Measurements from ENCODE around the gene OR13J1. TPM values are rescaled to one million over a fixed set of nuclear protein-coding genes. Genes with fewer than 3 reads are reported as not detected.
A peak's percentile ranks its signal among the peaks of the same experiment; 100 is the strongest.

OR13J1 gene
- total RNA-seq, 1 experiment from 2014 or later: not detected

GRCh38 chr9:35861161-35861897, 8.9 kb downstream of the OR13J1 start:
- Histone ChIP-seq H3K9me3 (ENCODE audit: low read depth, low read length, poor library complexity, severe bottlenecking) (no peaks in the 10 kb centered on the region), H3K36me3 (ENCODE audit: insufficient read depth, low read length, poor library complexity, severe bottlenecking) (no peaks in the 10 kb centered on the region), H3K4me1 (ENCODE audit: insufficient read depth, low read length, poor library complexity, severe bottlenecking) (no peaks in the 10 kb centered on the region), H3K27ac (ENCODE audit: low read depth, low read length, poor library complexity, severe bottlenecking) (no peak overlapping the region), H3K4me3 (ENCODE audit: low read depth, low read length, poor library complexity, severe bottlenecking) (no peak overlapping the region), H3K27me3 (replicated peaks; ENCODE audit: insufficient read depth, low read depth, low read length, poor library complexity) (no peaks in the 10 kb centered on the region)
- intact Hi-C loops (cut with micrococcal nuclease; ENCODE audit: unreplicated experiment): no loop called here
- ChIA-PET POLR2A (ENCODE audit: low non-redundant PET) (interaction anchor here (0.5 kb wide), 1 partner anchor 11 kb away, joined by 6 read pairs; no protein-coding TSS in a partner anchor), CTCF (no interaction called here)
- no peak for DNase-seq (ENCODE audit: low spot score)
- TF ChIP-seq, protein P1, sequence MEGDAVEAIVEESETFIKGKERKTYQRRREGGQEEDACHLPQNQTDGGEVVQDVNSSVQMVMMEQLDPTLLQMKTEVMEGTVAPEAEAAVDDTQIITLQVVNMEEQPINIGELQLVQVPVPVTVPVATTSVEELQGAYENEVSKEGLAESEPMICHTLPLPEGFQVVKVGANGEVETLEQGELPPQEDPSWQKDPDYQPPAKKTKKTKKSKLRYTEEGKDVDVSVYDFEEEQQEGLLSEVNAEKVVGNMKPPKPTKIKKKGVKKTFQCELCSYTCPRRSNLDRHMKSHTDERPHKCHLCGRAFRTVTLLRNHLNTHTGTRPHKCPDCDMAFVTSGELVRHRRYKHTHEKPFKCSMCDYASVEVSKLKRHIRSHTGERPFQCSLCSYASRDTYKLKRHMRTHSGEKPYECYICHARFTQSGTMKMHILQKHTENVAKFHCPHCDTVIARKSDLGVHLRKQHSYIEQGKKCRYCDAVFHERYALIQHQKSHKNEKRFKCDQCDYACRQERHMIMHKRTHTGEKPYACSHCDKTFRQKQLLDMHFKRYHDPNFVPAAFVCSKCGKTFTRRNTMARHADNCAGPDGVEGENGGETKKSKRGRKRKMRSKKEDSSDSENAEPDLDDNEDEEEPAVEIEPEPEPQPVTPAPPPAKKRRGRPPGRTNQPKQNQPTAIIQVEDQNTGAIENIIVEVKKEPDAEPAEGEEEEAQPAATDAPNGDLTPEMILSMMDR (conservative IDR thresholded peaks at IDR 0.05; ENCODE audit: low read depth, low read length): no peak
- no peak for TF ChIP-seq EZH2 (IDR thresholded peaks at IDR 0.05; ENCODE audit: borderline replicate concordance, low read depth, low read length, poor library complexity, severe bottlenecking)
- BruUV-seq (replicated peaks): no TSS peak

DNA sequence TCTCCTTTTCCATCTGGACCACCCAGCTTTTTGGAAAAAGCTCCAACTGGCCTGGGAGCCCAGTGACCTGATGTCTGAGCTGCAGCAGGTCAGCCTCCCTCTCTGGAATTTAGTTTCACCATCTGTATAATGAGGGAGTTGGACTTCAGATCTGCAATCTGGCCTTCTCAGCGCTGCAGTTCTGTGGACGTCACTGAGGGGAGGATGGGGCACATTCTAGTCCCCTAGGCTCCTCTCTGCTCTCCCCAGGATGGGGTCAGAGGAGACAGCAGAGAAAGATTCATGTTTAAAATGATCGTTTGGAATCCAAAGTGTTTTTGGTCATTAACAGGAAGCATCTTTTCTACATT, 10.2 kb downstream of the OR13J1 start:
- TF ChIP-seq, protein P1 (conservative IDR thresholded peaks at IDR 0.05; ENCODE audit: low read depth, low read length): no peak
- TF ChIP-seq EZH2 (IDR thresholded peaks at IDR 0.05; ENCODE audit: borderline replicate concordance, low read depth, low read length, poor library complexity, severe bottlenecking): no peak
- DNase-seq (ENCODE audit: low spot score): no peak
- Histone ChIP-seq H3K4me1 (ENCODE audit: insufficient read depth, low read length, poor library complexity, severe bottlenecking) (no peaks in the 10 kb centered on the region), H3K27me3 (replicated peaks; ENCODE audit: insufficient read depth, low read depth, low read length, poor library complexity) (no peaks in the 10 kb centered on the region), H3K4me3 (ENCODE audit: low read depth, low read length, poor library complexity, severe bottlenecking) (no peak overlapping the region), H3K36me3 (ENCODE audit: insufficient read depth, low read length, poor library complexity, severe bottlenecking) (no peaks in the 10 kb centered on the region), H3K9me3 (ENCODE audit: low read depth, low read length, poor library complexity, severe bottlenecking) (no peaks in the 10 kb centered on the region), H3K27ac (ENCODE audit: low read depth, low read length, poor library complexity, severe bottlenecking) (no peak overlapping the region)
- ChIA-PET POLR2A (ENCODE audit: low non-redundant PET) (no interaction called here), CTCF (no interaction called here)
- intact Hi-C loops (cut with micrococcal nuclease; ENCODE audit: unreplicated experiment): no loop called here
- BruUV-seq (replicated peaks): no TSS peak

DNA sequence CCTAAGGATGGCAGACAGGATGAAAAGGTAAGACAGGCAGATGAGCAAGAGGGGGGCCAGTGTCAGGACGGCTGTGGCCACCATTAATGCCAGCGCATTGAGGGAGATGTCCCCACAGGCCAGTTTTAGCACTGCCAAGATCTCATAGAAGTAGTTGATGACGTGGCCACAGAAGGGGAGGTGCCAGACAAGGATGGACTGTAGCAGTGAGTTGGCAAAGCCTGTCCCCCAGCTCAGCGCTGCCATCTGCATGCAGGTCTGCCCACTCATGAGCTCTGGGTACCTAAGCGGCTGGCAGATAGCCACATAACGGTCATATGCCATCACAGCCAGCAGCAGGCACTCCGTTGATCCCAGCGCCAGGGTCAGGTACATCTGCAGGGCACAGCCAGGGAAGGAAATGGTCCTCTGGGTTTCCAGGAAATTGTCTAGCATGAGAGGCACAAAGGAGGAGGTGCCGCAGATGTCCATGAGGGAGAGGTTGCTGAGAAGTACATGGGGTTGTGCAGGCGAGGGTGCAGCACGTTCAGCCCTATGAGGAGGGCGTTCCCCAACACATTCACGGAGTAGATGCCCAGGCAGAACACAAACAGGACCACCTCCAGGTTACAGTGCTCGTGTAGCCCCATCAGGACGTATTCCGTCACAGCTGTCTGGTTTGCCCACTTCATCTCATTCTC, 10.8 kb downstream of the OR13J1 start:
- ChIA-PET POLR2A (ENCODE audit: low non-redundant PET) (no interaction called here), CTCF (no interaction called here)
- Histone ChIP-seq H3K36me3 (ENCODE audit: insufficient read depth, low read length, poor library complexity, severe bottlenecking) (no peaks in the 10 kb centered on the region), H3K27ac (ENCODE audit: low read depth, low read length, poor library complexity, severe bottlenecking) (no peak overlapping the region), H3K27me3 (replicated peaks; ENCODE audit: insufficient read depth, low read depth, low read length, poor library complexity) (no peaks in the 10 kb centered on the region), H3K4me1 (ENCODE audit: insufficient read depth, low read length, poor library complexity, severe bottlenecking) (no peaks in the 10 kb centered on the region), H3K9me3 (ENCODE audit: low read depth, low read length, poor library complexity, severe bottlenecking) (no peaks in the 10 kb centered on the region), H3K4me3 (ENCODE audit: low read depth, low read length, poor library complexity, severe bottlenecking) (no peak overlapping the region)
- peak; percentile 22 for DNase-seq (ENCODE audit: low spot score)
- BruUV-seq (replicated peaks): no TSS peak
- intact Hi-C loops (cut with micrococcal nuclease; ENCODE audit: unreplicated experiment): no loop called here
- TF ChIP-seq EZH2 (IDR thresholded peaks at IDR 0.05; ENCODE audit: borderline replicate concordance, low read depth, low read length, poor library complexity, severe bottlenecking): no peak

Measured in A673 (cell line).